NCI-H187 treated with DMSO at 0.1 percent for 48 hours (cell line): ENCODE results near the gene PRKCI.
"Not testable (repeated sequence)": the region's sequence is repeated elsewhere in the genome, so short reads cannot be mapped to it uniquely, and the experiment has no call there.

Source experiments
- DNase-seq: peaks from one replicate; lab custom pipeline; 2025; lab: John Stamatoyannopoulos, UW

The PRKCI gene

GRCh38 chr3:170225166-170225565 is 2.9 kb downstream of the PRKCI start:
- DNase-seq = no peak

- no peak for DNase-seq
Observed at GRCh38 chr3:170226426-170226960, 4.3 kb downstream of the PRKCI start.

- no peak for DNase-seq
Observed at GRCh38 chr3:170228093-170228766, 6.0 kb downstream of the PRKCI start.

- DNase-seq = no peak
Observed at GRCh38 chr3:170232266-170232665, 10.0 kb downstream of the PRKCI start.

GRCh38 chr3:170233530-170233929 is 11.3 kb downstream of the PRKCI start:
- DNase-seq = no peak

- DNase-seq = no peak
Observed at GRCh38 chr3:170240142-170240541, 17.9 kb downstream of the PRKCI start.

- DNase-seq = no peak
Observed at GRCh38 chr3:170240671-170241070, 18.4 kb downstream of the PRKCI start.

GRCh38 chr3:170244576-170244975 is 22.4 kb downstream of the PRKCI start:
- DNase-seq = no peak

- DNase-seq = no peak
Observed at GRCh38 chr3:170247875-170248274, 25.7 kb downstream of the PRKCI start.

GRCh38 chr3:170256597-170256996 is 34.4 kb downstream of the PRKCI start:
- DNase-seq = no peak

- DNase-seq = no peak
Observed at GRCh38 chr3:170257145-170257544, 34.9 kb downstream of the PRKCI start.

- no peak for DNase-seq
Observed at GRCh38 chr3:170258105-170258487, 35.9 kb downstream of the PRKCI start.

- no peak for DNase-seq
Observed at GRCh38 chr3:170259907-170260306, 37.7 kb downstream of the PRKCI start.

GRCh38 chr3:170267793-170268192 is 45.6 kb downstream of the PRKCI start:
- no peak for DNase-seq

GRCh38 chr3:170269673-170270254 is 47.5 kb downstream of the PRKCI start:
- not testable (repeated sequence) for DNase-seq

- DNase-seq = no peak
Observed at GRCh38 chr3:170270282-170270881, 48.2 kb downstream of the PRKCI start.

- DNase-seq = no peak
Observed at GRCh38 chr3:170274641-170275040, 52.4 kb downstream of the PRKCI start.

GRCh38 chr3:170275832-170276231 is 53.6 kb downstream of the PRKCI start:
- DNase-seq = no peak

- DNase-seq = not testable (repeated sequence)
Observed at GRCh38 chr3:170277311-170277710, 55.1 kb downstream of the PRKCI start.

GRCh38 chr3:170277833-170278580 is 55.8 kb downstream of the PRKCI start:
- no peak for DNase-seq

GRCh38 chr3:170278627-170279026 is 56.4 kb downstream of the PRKCI start:
- no peak for DNase-seq

- no peak for DNase-seq
Observed at GRCh38 chr3:170290194-170290593, 68.0 kb downstream of the PRKCI start.

- DNase-seq = no peak
Observed at GRCh38 chr3:170295586-170295985, 73.4 kb downstream of the PRKCI start.
